ENCODE data around the gene CRYBA2. TPM values are rescaled to one million over a fixed set of nuclear protein-coding genes. Genes with fewer than 3 reads are reported as not detected.

Gene CRYBA2
- total and polyA plus RNA-seq, 2 of the 8 experiments (the other 6 are each of a cell fraction or from before 2014, with no cell fraction given) = not detected

DNA sequence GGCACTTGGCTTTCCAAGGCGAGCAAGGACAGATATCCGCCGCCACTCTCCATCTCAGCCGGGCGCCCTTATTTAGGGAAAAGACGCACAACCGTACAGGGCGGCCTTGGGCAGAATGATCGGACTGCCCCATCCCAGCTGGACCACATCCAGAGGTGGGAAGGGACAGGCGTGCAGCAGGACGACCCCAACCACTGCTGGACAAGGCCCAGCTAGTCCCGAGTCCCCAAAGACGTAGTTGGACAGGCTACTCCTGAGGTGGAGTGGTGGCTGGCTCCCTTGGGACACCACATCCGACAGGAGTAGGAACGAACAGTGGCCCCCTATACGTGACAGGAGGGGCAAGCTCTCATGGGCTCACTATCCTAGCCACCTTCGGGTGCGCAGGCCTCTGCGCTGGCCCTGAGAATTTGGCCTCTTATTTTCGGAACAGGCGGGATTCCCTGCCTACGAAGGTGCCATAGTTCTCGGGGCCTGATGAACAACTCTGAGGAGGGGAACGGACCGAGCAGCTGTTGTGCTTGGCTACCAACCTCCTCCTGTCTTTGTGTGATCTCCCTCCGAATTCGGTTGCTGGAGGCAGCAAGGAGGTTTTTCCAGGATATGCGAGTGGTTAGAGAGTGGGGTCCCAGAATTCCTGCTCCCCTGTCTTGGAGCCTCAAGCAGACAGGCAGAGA, 10.5 kb downstream of the CRYBA2 start:
- Histone ChIP-seq H3K4ac (replicated peaks; ENCODE audit: insufficient read length, low read depth, low read length) (no peak overlapping the region), H3K23ac (ENCODE audit: insufficient read length) (no peak overlapping the region), H3K27ac (ENCODE audit: low read depth, low read length) (no peak overlapping the region), H2BK20ac (ENCODE audit: low read length) (peak overlapping the region; percentile 43; the same call in 1 of the 2 replicates), H2BK5ac (ENCODE audit: low read depth, low read length) (no peak overlapping the region), H4K20me1 (replicated peaks in 1 of 2; ENCODE audit: control insufficient read depth in 1 of 2, insufficient read depth in 2 of 2, low read length in 2 of 2) (peaks cover 15 to 34% of the 10 kb centered on the region in 2 experiments), H2AFZ (ENCODE audit: low read length) (no peak overlapping the region), H3K14ac (ENCODE audit: insufficient read length) (no peak overlapping the region), H3K9ac (replicated peaks in 1 of 4; ENCODE audit: extremely low read depth in 1 of 4, low read depth in 3 of 4, low read length in 3 of 4) (no peak overlapping the region), H3K4me3 (ENCODE audit: extremely low read depth in 1 of 4, insufficient read depth in 2 of 4, low read depth in 3 of 4, low read length in 4 of 4) (peak overlapping the region in 1 of 4 experiments; percentile 49; a peak in 2 of 8 replicates), H3K79me2 (ENCODE audit: control insufficient read depth in 1 of 2, insufficient read depth in 2 of 2, low read length in 2 of 2) (no peaks in the 10 kb centered on the region), H4K91ac (replicated peaks; ENCODE audit: insufficient read length, low read length) (peak overlapping the region; percentile 61), H2BK12ac (ENCODE audit: low read depth, low read length) (peak overlapping the region; percentile 99), H2BK15ac (ENCODE audit: low read length) (peak overlapping the region; percentile 82; the same call in 1 of the 2 replicates), H3K36me3 (ENCODE audit: control insufficient read depth in 2 of 4, insufficient read depth in 4 of 4, low read length in 3 of 4) (peaks cover 0 to 7% (median 0%) of the 10 kb centered on the region in 4 experiments; a peak in 1 of 8 replicates), H3K79me1 (ENCODE audit: low read depth, low read length) (no peaks in the 10 kb centered on the region), H3K9me3 (ENCODE audit: insufficient read depth in 2 of 2, low read depth in 1 of 2, low read length in 1 of 2) (no peaks in the 10 kb centered on the region), H3K18ac (ENCODE audit: extremely low read depth, low read length) (peak overlapping the region; percentile 60), H3K4me1 (replicated peaks in 1 of 4; ENCODE audit: control insufficient read depth in 3 of 4, insufficient read depth in 4 of 4, low read length in 3 of 4) (peaks cover 0 to 25% (median 19%) of the 10 kb centered on the region in 4 experiments; a peak in 6 of 7 replicates), H3K4me2 (ENCODE audit: insufficient read depth in 1 of 2, low read depth in 2 of 2, low read length in 2 of 2) (peak overlapping the region; percentile 11 to 48; a peak in 3 of 4 replicates), H2BK120ac (replicated peaks; ENCODE audit: low read depth, low read length) (no peak overlapping the region), H4K5ac (ENCODE audit: insufficient read length, low read depth, low read length) (no peak overlapping the region), H3K27me3 (replicated peaks in 1 of 4; ENCODE audit: control insufficient read depth in 3 of 4, extremely low read depth in 1 of 4, insufficient read depth in 3 of 4, low read length in 3 of 4) (peaks cover 75 to 94% (median 91%) of the 10 kb centered on the region in 4 experiments), H3K56ac (replicated peaks; ENCODE audit: insufficient read length, low read depth, low read length) (no peak overlapping the region), H2AK5ac (ENCODE audit: low read depth, low read length) (peak overlapping the region; percentile 97; the same call in 1 of the 2 replicates), H3K23me2 (ENCODE audit: low read depth, low read length) (peaks cover 6% of the 10 kb centered on the region; the same call in 1 of the 2 replicates), H4K8ac (ENCODE audit: extremely low read depth, insufficient read depth, low read length) (peak overlapping the region; percentile 4; the same call in 1 of the 2 replicates)
- ChIA-PET POLR2A (ENCODE audit: partially characterized antibody) (interaction anchor here (1.0 to 3.1 kb wide), 2 partner anchors 8 to 106 kb away, joined by 3 to 9 read pairs; no protein-coding TSS in a partner anchor), CTCF (ENCODE audit: partially characterized antibody) (interaction anchor here (0.5 to 13.0 kb wide), 18 partner anchors 14 to 1556 kb away, joined by 3 to 284 read pairs (median 8); partner anchors contain the start of genes CDK5R2, CRYBA2 and WNT10A)
- FAIRE-seq (no peak), DNase-seq (ENCODE audit: low read depth in 1 of 2, low spot score in 2 of 2) (no peak)
- WGBS, 2 experiments (ENCODE audit: extremely low coverage in 1 of 2, insufficient coverage in 1 of 2, insufficient read length in 1 of 2, insufficient replicate concordance in 2 of 2, low coverage in 1 of 2, low lambda C conversion rate in 2 of 2, missing lambda C conversion rate in 1 of 2) = 11% methylated on average over 27 of the region's 28 CpGs; no CpG with 5 or more reads in 1 of the 2 experiments
- TF ChIP-seq RXRA (IDR thresholded peaks at IDR 0.05; ENCODE audit: insufficient read depth, low read depth, low read length) (no peak), RNF2 (IDR thresholded peaks at IDR 0.05; ENCODE audit: borderline replicate concordance, low read depth, low read length, missing control alignments, poor library complexity, severe bottlenecking) (peak; percentile 54), POLR2A (IDR thresholded peaks at IDR 0.05; ENCODE audit: control extremely low read depth in 1 of 2, low read depth in 2 of 2, low read length in 2 of 2) (no peak), CHD1 (IDR thresholded peaks at IDR 0.05; ENCODE audit: low read depth, low read length) (no peak), KDM1A (IDR thresholded peaks at IDR 0.05; ENCODE audit: borderline replicate concordance, low read length) (no peak), RBBP5 (IDR thresholded peaks at IDR 0.05; ENCODE audit: borderline replicate concordance, low read depth, low read length) (no peak), SAP30 (IDR thresholded peaks at IDR 0.05; ENCODE audit: insufficient read depth, insufficient replicate concordance, low read length) (no peak), CBX8 (IDR thresholded peaks at IDR 0.05; ENCODE audit: borderline replicate concordance, low read depth, low read length) (0 out of 2 replicates have a peak, but pooled peaks have one; percentile 52), ASH2L (IDR thresholded peaks at IDR 0.05; ENCODE audit: low read length) (no peak), BCL11A (IDR thresholded peaks at IDR 0.05; ENCODE audit: low read depth in 2 of 2, low read length in 2 of 2) (no peak)
